Measurements from ENCODE around the gene SASH1. TPM values are rescaled to one million over a fixed set of nuclear protein-coding genes. Genes with fewer than 3 reads are reported as not detected.
A peak's percentile ranks its signal among the peaks of the same experiment; 100 is the strongest.
"Not testable (repeated sequence)": the region's sequence is repeated elsewhere in the genome, so short reads cannot be mapped to it uniquely, and the experiment has no call there.

SASH1 gene
- total RNA-seq, 1 donor from 2014 or later: 112 TPM

DNA sequence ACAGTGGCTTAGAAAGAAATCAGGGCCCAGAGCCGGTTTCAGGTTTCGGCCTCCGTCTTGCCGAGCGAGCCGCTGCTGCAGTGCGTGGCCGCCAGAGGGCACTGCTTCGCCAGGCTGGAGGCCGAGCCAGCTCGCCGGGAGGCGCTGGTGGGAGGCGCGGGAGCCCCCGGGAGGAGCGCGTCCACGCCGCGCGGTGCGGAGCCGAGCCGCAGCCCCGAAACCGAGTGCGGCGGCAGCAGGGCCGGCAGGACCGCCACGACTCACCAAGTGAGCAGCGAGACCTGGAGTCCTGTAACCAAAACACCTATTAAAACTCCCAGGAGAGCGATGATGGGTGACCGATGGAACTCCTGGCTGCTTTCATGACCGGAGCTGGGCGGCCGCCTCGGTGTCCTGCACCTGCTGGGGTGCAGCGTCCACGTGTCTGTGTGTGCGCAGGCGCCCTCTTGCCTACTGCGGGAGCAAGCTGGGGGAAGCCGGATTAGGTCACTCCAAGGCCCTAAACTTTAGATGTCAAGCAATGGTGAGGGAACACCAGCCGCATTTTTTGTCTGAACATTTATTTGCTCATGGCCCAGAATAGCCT lies 217.3 kb downstream of the SASH1 start:
- DNase-seq: peak; percentile 80

- DNase-seq: no peak
Observed at GRCh38 chr6:148561629-148562028, 219.0 kb downstream of the SASH1 start.

DNA sequence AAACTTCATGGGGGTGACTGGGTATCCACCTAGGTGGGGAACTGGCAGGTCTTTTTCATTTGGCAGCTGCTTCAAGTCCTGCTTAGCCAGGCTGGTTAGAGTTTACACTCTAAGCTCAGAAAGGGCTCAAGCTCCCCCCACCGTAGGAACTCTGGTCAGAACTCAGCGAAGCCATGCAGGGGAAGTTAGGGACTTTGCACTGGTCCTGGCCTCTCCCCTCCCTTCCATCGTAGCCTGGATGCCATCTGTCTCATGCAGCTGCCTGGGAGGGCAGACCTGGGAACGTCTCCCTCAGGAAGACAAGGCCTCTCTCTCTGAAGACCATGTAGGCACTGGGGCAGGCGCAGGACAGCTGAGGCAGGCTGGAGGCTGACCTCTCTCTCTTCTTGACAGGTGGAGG lies 220.4 kb downstream of the SASH1 start:
- DNase-seq: no peak

GRCh38 chr6:148564494-148565035 lies 221.9 kb downstream of the SASH1 start:
- no peak for DNase-seq

- DNase-seq: no peak
Observed at GRCh38 chr6:148565321-148565926, 222.8 kb downstream of the SASH1 start.

DNA sequence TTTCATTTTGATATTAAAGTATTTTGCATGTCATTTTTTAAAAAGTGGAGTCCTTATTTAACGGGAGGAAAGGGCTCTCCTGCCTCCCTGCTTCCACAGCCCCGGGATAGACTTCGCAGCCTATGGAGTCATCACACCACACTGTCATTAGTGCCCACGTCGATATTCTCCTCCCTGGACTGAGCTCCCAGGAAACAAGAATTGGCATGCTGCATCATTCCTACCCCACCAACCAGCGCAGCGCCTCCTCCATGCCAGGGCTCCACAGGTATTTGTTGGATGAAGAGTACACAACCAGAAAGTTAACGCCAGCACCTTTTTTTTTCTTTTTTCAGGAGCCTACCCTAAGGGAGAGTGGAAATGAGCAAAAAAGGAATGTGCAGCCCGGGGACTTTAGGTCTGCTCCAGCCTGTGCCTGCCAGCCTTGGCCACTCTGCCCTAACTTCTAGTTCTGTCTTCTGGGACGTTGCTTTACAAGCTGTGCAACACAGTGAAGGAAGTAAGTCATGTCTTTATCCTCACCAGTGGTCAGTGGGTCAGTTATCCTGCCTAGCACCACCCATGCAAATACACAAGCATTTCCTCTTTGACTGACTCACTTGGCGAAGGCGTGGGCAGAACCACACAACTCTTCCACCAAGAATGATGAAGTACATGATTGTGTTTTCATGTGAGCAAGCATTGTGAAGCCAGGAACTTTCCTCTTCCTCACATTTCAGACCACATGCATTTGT lies 223.5 kb downstream of the SASH1 start:
- peak; percentile 93 for DNase-seq

GRCh38 chr6:148566664-148567350 lies 224.2 kb downstream of the SASH1 start:
- DNase-seq: no peak

DNA sequence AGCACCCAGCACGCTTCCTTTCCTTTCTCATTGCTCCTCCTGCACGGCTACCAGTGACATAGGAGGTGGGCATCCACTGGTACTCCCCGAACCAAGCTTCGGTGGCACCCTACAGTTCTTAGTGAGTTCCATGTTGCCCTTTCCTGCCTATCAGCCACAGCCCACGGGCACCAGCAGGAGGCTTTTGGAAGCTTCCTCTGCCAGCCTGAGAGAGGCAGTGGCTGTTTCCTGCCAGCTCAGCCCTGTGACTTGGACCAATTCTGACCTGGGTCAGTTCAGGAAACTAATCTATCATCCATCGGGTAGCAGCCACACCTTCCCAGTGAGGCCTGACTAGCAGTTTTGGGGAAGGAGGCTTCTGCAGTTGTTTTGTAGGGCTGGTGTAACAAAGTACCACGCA lies 227.8 kb downstream of the SASH1 start:
- DNase-seq: peak; percentile 15

GRCh38 chr6:148572676-148573335 lies 230.2 kb downstream of the SASH1 start:
- no peak for DNase-seq

GRCh38 chr6:148573922-148574321 lies 231.3 kb downstream of the SASH1 start:
- no peak for DNase-seq

DNA sequence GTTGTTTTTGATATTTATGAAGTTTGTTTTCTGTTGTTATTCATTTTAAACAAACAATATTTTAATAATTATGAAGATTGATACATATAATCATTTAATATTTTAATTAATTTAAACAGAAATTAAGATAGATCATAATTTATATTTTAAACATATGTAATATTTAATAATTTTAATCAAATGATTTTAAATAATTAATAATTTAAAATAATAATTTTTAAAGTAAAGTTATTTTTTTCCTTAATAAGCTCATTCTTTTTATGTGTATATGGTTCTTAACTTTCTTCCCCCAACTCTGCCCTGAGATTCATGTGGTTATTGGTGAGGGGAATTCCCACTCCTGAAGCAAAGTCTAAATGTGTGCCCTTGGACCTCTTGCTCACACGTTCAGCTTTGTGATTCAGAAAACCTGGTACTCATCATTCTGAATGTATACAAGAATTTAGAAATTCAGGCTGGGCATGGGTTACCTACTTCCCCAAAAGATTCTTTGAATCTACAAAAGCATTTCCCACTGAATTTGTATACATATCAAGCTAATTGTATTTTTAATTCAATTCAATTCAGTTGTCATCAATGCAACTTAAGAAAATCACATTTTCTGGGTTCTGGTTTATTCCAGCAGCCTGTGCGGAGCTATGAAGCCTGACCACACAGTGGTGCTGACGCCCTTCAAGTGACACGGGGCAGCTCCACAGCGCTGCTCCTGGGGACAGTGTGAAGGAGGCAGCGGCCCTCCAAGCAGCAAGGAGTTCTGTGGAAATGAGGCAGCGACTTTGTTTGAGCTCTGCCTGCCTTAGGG lies 235.2 kb downstream of the SASH1 start:
- DNase-seq: peak; percentile 80

- DNase-seq: no peak
Observed at GRCh38 chr6:148578489-148578814, 235.8 kb downstream of the SASH1 start.

- no peak for DNase-seq
Observed at GRCh38 chr6:148578837-148579565, 236.4 kb downstream of the SASH1 start.

DNA sequence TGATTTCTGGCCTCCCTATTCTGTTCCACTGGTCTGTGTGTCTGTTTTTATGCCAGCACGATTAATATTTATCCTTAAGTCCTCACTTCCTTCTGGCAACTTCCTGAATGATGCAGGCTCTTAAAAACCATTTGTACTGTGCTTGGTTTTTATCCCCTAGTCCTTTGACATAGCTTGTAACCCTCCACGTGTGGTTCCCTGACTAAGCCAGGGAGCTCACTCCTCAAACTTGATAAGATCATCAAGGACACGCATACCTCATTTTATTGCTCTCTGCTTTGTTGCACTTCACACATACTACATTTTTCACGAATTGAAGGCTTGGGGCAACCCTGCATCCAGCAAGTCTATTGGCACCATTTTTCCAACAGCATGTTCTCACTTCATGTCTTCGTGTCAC lies 237.8 kb downstream of the SASH1 start:
- DNase-seq: no peak

- DNase-seq: no peak
Observed at GRCh38 chr6:148583631-148584030, 241.0 kb downstream of the SASH1 start.

- not testable (repeated sequence) for DNase-seq
Observed at GRCh38 chr6:148585641-148586040, 243.0 kb downstream of the SASH1 start.

GRCh38 chr6:148590883-148591282 lies 248.2 kb downstream of the SASH1 start:
- no peak for DNase-seq

GRCh38 chr6:148591656-148592055 lies 249.0 kb downstream of the SASH1 start:
- no peak for DNase-seq

- no peak for DNase-seq
Observed at GRCh38 chr6:148593130-148593812, 250.6 kb downstream of the SASH1 start.

GRCh38 chr6:148593813-148594170 lies 251.2 kb downstream of the SASH1 start:
- no peak for DNase-seq

GRCh38 chr6:148595550-148595949 lies 252.9 kb downstream of the SASH1 start:
- no peak for DNase-seq

Data from dermis blood vessel endothelial cell (primary cell).